Gastrocnemius medialis (tissue), 4 donors: ENCODE measurements around the gene CCM2.

Experiments used
- POLR2A ChIP-seq, 2 donors: fragments of 450-650 bp; IDR thresholded peaks; one replicate each; pipeline ENCODE4 v1.6.1; 2017; ENCODE audit warnings: antibody characterized with exemption in 2 of 2, mild to moderate bottlenecking in 2 of 2, moderate library complexity in 2 of 2
- TF ChIP-seq, protein P1 (sequence below), 5 experiments: fragments of 450-650 bp in 3 of 5; fragments of 200-600 bp in 2 of 5; sonication (generic) in 2 of 5; IDR thresholded peaks in 4 of 5; conservative IDR thresholded peaks in 1 of 5; 1 replicate in 4 of 5; 2 replicates in 1 of 5; pipeline ENCODE4 v1.5.1; 2016 to 2019; ENCODE audit warnings: antibody characterized with exemption in 5 of 5, mild to moderate bottlenecking in 3 of 5, moderate library complexity in 3 of 5

DNA sequence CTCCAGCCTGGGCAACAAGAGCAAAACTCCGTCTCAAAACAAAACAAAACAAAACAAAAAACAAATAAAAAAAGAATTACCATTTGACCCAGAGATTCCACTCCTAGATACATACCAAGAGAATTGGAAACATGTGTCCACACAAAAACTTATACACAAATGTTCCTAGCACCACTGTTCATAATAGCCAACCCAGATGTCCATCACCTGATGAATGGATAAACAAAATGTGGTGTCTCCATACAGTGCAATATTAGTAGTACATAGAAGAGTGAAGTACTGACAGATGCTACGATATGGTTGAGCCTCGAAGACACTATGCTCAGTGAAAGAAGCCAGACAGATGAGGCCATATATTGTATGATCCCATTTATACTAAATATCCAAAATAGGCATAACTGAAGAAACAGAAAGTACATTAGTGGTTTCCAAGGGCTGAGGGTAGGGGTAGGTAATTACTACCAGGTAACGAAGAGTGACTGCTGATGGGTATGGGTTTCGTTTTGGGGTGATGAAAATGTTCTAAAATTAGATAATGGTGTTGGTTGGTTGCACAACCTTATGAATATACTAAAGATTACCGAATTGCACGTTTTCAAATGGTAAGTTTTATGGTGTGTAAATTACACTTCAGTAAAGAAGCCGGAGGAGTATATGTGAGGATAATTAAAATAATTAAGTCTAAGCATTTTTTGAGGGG, 41.2 kb upstream of the CCM2 start:
- no peak for TF ChIP-seq POLR2A (IDR thresholded peaks at IDR 0.05)
- TF ChIP-seq, protein P1, sequence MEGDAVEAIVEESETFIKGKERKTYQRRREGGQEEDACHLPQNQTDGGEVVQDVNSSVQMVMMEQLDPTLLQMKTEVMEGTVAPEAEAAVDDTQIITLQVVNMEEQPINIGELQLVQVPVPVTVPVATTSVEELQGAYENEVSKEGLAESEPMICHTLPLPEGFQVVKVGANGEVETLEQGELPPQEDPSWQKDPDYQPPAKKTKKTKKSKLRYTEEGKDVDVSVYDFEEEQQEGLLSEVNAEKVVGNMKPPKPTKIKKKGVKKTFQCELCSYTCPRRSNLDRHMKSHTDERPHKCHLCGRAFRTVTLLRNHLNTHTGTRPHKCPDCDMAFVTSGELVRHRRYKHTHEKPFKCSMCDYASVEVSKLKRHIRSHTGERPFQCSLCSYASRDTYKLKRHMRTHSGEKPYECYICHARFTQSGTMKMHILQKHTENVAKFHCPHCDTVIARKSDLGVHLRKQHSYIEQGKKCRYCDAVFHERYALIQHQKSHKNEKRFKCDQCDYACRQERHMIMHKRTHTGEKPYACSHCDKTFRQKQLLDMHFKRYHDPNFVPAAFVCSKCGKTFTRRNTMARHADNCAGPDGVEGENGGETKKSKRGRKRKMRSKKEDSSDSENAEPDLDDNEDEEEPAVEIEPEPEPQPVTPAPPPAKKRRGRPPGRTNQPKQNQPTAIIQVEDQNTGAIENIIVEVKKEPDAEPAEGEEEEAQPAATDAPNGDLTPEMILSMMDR (IDR thresholded peaks at IDR 0.05 in 4 of 5, conservative IDR thresholded peaks at IDR 0.05 in 1 of 5): no peak
